ENCODE data around the gene FLOT2. TPM values are rescaled to one million over a fixed set of nuclear protein-coding genes. Genes with fewer than 3 reads are reported as not detected.
"Not testable (repeated sequence)": the region's sequence is repeated elsewhere in the genome, so short reads cannot be mapped to it uniquely, and the experiment has no call there.

FLOT2 gene
- total RNA-seq, 1 donor from 2014 or later = 98.8 TPM

GRCh38 chr17:28911411-28912045 is 14.0 kb upstream of the FLOT2 start:
- H3K36me3 Mint-ChIP-seq (ENCODE audit: low read depth) = peaks cover 69% of the 10 kb centered on the region
- no peak for DNase-seq (ENCODE audit: low spot score)
- H3K4me3 Mint-ChIP-seq = no peak overlapping the region
- peaks cover 13% of the 10 kb centered on the region for H3K4me1 Mint-ChIP-seq (ENCODE audit: low read depth)
- intact Hi-C loops (cut with micrococcal nuclease) = no loop called here
- H3K27me3 Mint-ChIP-seq (ENCODE audit: insufficient read depth) = no peaks in the 10 kb centered on the region
- H3K9me3 Mint-ChIP-seq = no peaks in the 10 kb centered on the region
- no peak overlapping the region for H3K27ac Mint-ChIP-seq

- H3K27me3 Mint-ChIP-seq (ENCODE audit: insufficient read depth) = no peaks in the 10 kb centered on the region
- no peak overlapping the region for H3K27ac Mint-ChIP-seq
- H3K36me3 Mint-ChIP-seq (ENCODE audit: low read depth) = peaks cover 69% of the 10 kb centered on the region
- DNase-seq (ENCODE audit: low spot score) = no peak
- H3K4me3 Mint-ChIP-seq = no peak overlapping the region
- H3K9me3 Mint-ChIP-seq = no peaks in the 10 kb centered on the region
- intact Hi-C loops (cut with micrococcal nuclease) = no loop called here
- H3K4me1 Mint-ChIP-seq (ENCODE audit: low read depth) = peaks cover 8% of the 10 kb centered on the region
Observed at GRCh38 chr17:28910534-28910933, 13.0 kb upstream of the FLOT2 start.

- Mint-ChIP-seq H3K36me3 (ENCODE audit: low read depth) (peaks cover 57% of the 10 kb centered on the region), H3K27ac (no peak overlapping the region), H3K4me3 (no peak overlapping the region), H3K4me1 (ENCODE audit: low read depth) (no peaks in the 10 kb centered on the region), H3K27me3 (ENCODE audit: insufficient read depth) (no peaks in the 10 kb centered on the region), H3K9me3 (no peaks in the 10 kb centered on the region)
- intact Hi-C loops (cut with micrococcal nuclease) = no loop called here
- DNase-seq (ENCODE audit: low spot score) = no peak
Observed at GRCh38 chr17:28908640-28909167, 11.2 kb upstream of the FLOT2 start.

GRCh38 chr17:28907709-28908475 is 10.4 kb upstream of the FLOT2 start:
- DNase-seq (ENCODE audit: low spot score) = no peak
- Mint-ChIP-seq H3K27me3 (ENCODE audit: insufficient read depth) (no peaks in the 10 kb centered on the region), H3K4me1 (ENCODE audit: low read depth) (peaks cover 7% of the 10 kb centered on the region), H3K27ac (peak overlapping the region; percentile 29), H3K9me3 (no peaks in the 10 kb centered on the region), H3K4me3 (no peak overlapping the region), H3K36me3 (ENCODE audit: low read depth) (peaks cover 49% of the 10 kb centered on the region)
- intact Hi-C loops (cut with micrococcal nuclease) = no loop called here

- peaks cover 46% of the 10 kb centered on the region for H3K36me3 Mint-ChIP-seq (ENCODE audit: low read depth)
Observed at GRCh38 chr17:28906706-28907438, 9.3 kb upstream of the FLOT2 start.

GRCh38 chr17:28906276-28906675 is 8.7 kb upstream of the FLOT2 start:
- Mint-ChIP-seq H3K36me3 (ENCODE audit: low read depth) (peaks cover 49% of the 10 kb centered on the region), H3K27ac (no peak overlapping the region), H3K4me1 (ENCODE audit: low read depth) (peaks cover 16% of the 10 kb centered on the region), H3K27me3 (ENCODE audit: insufficient read depth) (no peaks in the 10 kb centered on the region), H3K4me3 (no peak overlapping the region), H3K9me3 (no peaks in the 10 kb centered on the region)
- DNase-seq (ENCODE audit: low spot score) = no peak
- intact Hi-C loops (cut with micrococcal nuclease) = no loop called here

More at GRCh38 chr17:28906706-28907438, 9.3 kb upstream of the FLOT2 start:
- no peak for DNase-seq (ENCODE audit: low spot score)
- intact Hi-C loops (cut with micrococcal nuclease) = no loop called here
- no peaks in the 10 kb centered on the region for H3K27me3 Mint-ChIP-seq (ENCODE audit: insufficient read depth)
- no peaks in the 10 kb centered on the region for H3K9me3 Mint-ChIP-seq
- H3K27ac Mint-ChIP-seq = no peak overlapping the region
- peaks cover 11% of the 10 kb centered on the region for H3K4me1 Mint-ChIP-seq (ENCODE audit: low read depth)
- H3K4me3 Mint-ChIP-seq = no peak overlapping the region

- intact Hi-C loops (cut with micrococcal nuclease) = no loop called here
- no peak overlapping the region for H3K27ac Mint-ChIP-seq
- no peaks in the 10 kb centered on the region for H3K27me3 Mint-ChIP-seq (ENCODE audit: insufficient read depth)
- H3K4me3 Mint-ChIP-seq = no peak overlapping the region
- no peak for DNase-seq (ENCODE audit: low spot score)
- H3K4me1 Mint-ChIP-seq (ENCODE audit: low read depth) = peaks cover 24% of the 10 kb centered on the region
- no peaks in the 10 kb centered on the region for H3K9me3 Mint-ChIP-seq
- peaks cover 42% of the 10 kb centered on the region for H3K36me3 Mint-ChIP-seq (ENCODE audit: low read depth)
Observed at GRCh38 chr17:28904800-28905199, 7.3 kb upstream of the FLOT2 start.

- not testable (repeated sequence) for H3K27me3 Mint-ChIP-seq (ENCODE audit: insufficient read depth); DNase-seq (ENCODE audit: low spot score); H3K9me3 Mint-ChIP-seq
- intact Hi-C loops (cut with micrococcal nuclease) = loop anchor here (1.0 to 2.0 kb wide), 6 partner anchors 13 to 176 kb away; no protein-coding TSS in a partner anchor
- Mint-ChIP-seq H3K36me3 (ENCODE audit: low read depth) (peaks cover 38% of the 10 kb centered on the region), H3K27ac (peak overlapping the region; percentile 78), H3K4me3 (peak overlapping the region; percentile 74), H3K4me1 (ENCODE audit: low read depth) (peaks cover 36% of the 10 kb centered on the region)
Observed at GRCh38 chr17:28903546-28903841, 6.0 kb upstream of the FLOT2 start.

GRCh38 chr17:28902819-28903545 is 5.4 kb upstream of the FLOT2 start, which contains the start of gene DHRS13:
DHRS13 (minus strand) TSS chr17:28903079; CDS start chr17:28902944, 135 bp downstream.
- peak within 1 kb of the TSS; percentile 79 for H3K27ac Mint-ChIP-seq
- peak within 1 kb of the TSS; percentile 91 for H3K4me3 Mint-ChIP-seq
- DNase-seq (ENCODE audit: low spot score) = peak; percentile 93
- no peaks in the 10 kb centered on the region for H3K9me3 Mint-ChIP-seq
- intact Hi-C loops (cut with micrococcal nuclease) = loop anchor here (1.0 to 2.0 kb wide), 7 partner anchors 14 to 176 kb away; no protein-coding TSS in a partner anchor
- H3K36me3 Mint-ChIP-seq (ENCODE audit: low read depth) = peaks cover 38% of the 10 kb centered on the region
- peaks cover 39% of the 10 kb centered on the region for H3K4me1 Mint-ChIP-seq (ENCODE audit: low read depth)
- H3K27me3 Mint-ChIP-seq (ENCODE audit: insufficient read depth) = no peaks in the 10 kb centered on the region

GRCh38 chr17:28901866-28902818 is 4.6 kb upstream of the FLOT2 start:
- Mint-ChIP-seq H3K36me3 (ENCODE audit: low read depth) (peaks cover 37% of the 10 kb centered on the region), H3K27me3 (ENCODE audit: insufficient read depth) (no peaks in the 10 kb centered on the region), H3K27ac (peak overlapping the region; percentile 79), H3K4me1 (ENCODE audit: low read depth) (peaks cover 43% of the 10 kb centered on the region), H3K9me3 (no peaks in the 10 kb centered on the region), H3K4me3 (peak overlapping the region; percentile 91)
- peak; percentile 41 for DNase-seq (ENCODE audit: low spot score)
- intact Hi-C loops (cut with micrococcal nuclease) = loop anchor here (1.0 to 2.0 kb wide), 4 partner anchors 15 to 91 kb away; no protein-coding TSS in a partner anchor

GRCh38 chr17:28900986-28901726 is 3.6 kb upstream of the FLOT2 start:
- Mint-ChIP-seq H3K27me3 (ENCODE audit: insufficient read depth) (no peaks in the 10 kb centered on the region), H3K4me3 (peak overlapping the region; percentile 91), H3K4me1 (ENCODE audit: low read depth) (peaks cover 52% of the 10 kb centered on the region), H3K27ac (peak overlapping the region; percentile 79), H3K9me3 (no peaks in the 10 kb centered on the region), H3K36me3 (ENCODE audit: low read depth) (peaks cover 32% of the 10 kb centered on the region)
- DNase-seq (ENCODE audit: low spot score) = no peak
- intact Hi-C loops (cut with micrococcal nuclease) = no loop called here
